Liver (tissue), 3 donors: ENCODE results near the gene NT5C2.
"Not testable (repeated sequence)": the region's sequence is repeated elsewhere in the genome, so short reads cannot be mapped to it uniquely, and the experiment has no call there.

Source experiments
- GABPA ChIP-seq, 2 donors: IDR thresholded peaks in 1 of 2; conservative IDR thresholded peaks in 1 of 2; 2 replicates each; pipeline ENCODE4 v1.6.1; 2016; ENCODE audit warnings: antibody characterized with exemption in 2 of 2, mild to moderate bottlenecking in 1 of 2, moderate library complexity in 1 of 2
- HNF4A ChIP-seq, 2 donors: conservative IDR thresholded peaks; 2 replicates each; pipeline ENCODE4 v1.6.1; 2016; ENCODE audit warnings: antibody characterized with exemption in 2 of 2, mild to moderate bottlenecking in 2 of 2
- HNF4G ChIP-seq: IDR thresholded peaks from 2 replicates; pipeline ENCODE4 v1.6.1; 2016; ENCODE audit warnings: antibody characterized with exemption
- NR2F2 ChIP-seq: IDR thresholded peaks from 2 replicates; pipeline ENCODE4 v1.6.1; 2016; ENCODE audit warnings: antibody characterized with exemption
- RXRA ChIP-seq, 2 donors: IDR thresholded peaks; 2 replicates each; pipeline ENCODE4 v1.6.1; 2017 to 2018; ENCODE audit warnings: antibody characterized with exemption in 2 of 2, mild to moderate bottlenecking in 1 of 2
- SP1 ChIP-seq: IDR thresholded peaks from 2 replicates; pipeline ENCODE4 v1.6.1; 2018; ENCODE audit warnings: antibody characterized with exemption, mild to moderate bottlenecking
- TAF1 ChIP-seq: conservative IDR thresholded peaks from 2 replicates; pipeline ENCODE4 v1.6.1; 2016; ENCODE audit warnings: antibody characterized with exemption, mild to moderate bottlenecking
- YY1 ChIP-seq: IDR thresholded peaks from 2 replicates; pipeline ENCODE4 v1.6.1; 2016; ENCODE audit warnings: antibody characterized with exemption, mild to moderate bottlenecking
- TF ChIP-seq, protein P1 (sequence below): fragments of 150-350 bp; IDR thresholded peaks from 2 replicates; pipeline ENCODE4 v1.5.1; 2017; ENCODE audit warnings: improper control_type of control experiment, low read depth, low read length; ENCODE audit not compliant: missing input control
- TF ChIP-seq, protein P2 (sequence below): IDR thresholded peaks from 2 replicates; pipeline ENCODE4 v1.6.1; 2016; ENCODE audit warnings: antibody characterized with exemption, mild to moderate bottlenecking
- donor health status: healthy.
- donor health status: healthy.

DNA sequence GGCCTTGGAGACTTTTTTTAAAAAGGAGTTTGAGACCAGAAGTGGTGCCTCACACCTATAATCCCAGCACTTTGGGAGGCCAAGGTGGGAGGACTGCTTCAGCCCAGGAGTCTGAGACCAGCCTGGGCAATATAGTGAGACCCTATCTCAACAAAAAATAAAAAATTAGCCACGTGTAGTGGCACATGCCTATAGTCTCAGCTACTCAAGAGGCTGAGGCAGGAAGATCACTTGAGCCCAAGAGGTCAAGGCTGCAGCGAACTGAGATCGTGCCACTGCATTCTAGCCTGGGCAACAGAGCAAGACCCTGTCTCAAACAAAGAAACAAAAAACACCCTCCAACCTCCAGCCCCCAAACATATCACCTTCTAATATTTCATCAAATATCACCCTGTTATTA lies 49.4 kb downstream of the NT5C2 start:
- TF ChIP-seq, protein P1, sequence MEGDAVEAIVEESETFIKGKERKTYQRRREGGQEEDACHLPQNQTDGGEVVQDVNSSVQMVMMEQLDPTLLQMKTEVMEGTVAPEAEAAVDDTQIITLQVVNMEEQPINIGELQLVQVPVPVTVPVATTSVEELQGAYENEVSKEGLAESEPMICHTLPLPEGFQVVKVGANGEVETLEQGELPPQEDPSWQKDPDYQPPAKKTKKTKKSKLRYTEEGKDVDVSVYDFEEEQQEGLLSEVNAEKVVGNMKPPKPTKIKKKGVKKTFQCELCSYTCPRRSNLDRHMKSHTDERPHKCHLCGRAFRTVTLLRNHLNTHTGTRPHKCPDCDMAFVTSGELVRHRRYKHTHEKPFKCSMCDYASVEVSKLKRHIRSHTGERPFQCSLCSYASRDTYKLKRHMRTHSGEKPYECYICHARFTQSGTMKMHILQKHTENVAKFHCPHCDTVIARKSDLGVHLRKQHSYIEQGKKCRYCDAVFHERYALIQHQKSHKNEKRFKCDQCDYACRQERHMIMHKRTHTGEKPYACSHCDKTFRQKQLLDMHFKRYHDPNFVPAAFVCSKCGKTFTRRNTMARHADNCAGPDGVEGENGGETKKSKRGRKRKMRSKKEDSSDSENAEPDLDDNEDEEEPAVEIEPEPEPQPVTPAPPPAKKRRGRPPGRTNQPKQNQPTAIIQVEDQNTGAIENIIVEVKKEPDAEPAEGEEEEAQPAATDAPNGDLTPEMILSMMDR = not testable (repeated sequence)
- not testable (repeated sequence) for TF ChIP-seq TAF1; GABPA (IDR thresholded peaks at IDR 0.05 in 1 of 2, conservative IDR thresholded peaks at IDR 0.05 in 1 of 2); RXRA (IDR thresholded peaks at IDR 0.05); YY1; HNF4A (conservative IDR thresholded peaks at IDR 0.05); SP1; HNF4G; NR2F2
- TF ChIP-seq, protein P2, sequence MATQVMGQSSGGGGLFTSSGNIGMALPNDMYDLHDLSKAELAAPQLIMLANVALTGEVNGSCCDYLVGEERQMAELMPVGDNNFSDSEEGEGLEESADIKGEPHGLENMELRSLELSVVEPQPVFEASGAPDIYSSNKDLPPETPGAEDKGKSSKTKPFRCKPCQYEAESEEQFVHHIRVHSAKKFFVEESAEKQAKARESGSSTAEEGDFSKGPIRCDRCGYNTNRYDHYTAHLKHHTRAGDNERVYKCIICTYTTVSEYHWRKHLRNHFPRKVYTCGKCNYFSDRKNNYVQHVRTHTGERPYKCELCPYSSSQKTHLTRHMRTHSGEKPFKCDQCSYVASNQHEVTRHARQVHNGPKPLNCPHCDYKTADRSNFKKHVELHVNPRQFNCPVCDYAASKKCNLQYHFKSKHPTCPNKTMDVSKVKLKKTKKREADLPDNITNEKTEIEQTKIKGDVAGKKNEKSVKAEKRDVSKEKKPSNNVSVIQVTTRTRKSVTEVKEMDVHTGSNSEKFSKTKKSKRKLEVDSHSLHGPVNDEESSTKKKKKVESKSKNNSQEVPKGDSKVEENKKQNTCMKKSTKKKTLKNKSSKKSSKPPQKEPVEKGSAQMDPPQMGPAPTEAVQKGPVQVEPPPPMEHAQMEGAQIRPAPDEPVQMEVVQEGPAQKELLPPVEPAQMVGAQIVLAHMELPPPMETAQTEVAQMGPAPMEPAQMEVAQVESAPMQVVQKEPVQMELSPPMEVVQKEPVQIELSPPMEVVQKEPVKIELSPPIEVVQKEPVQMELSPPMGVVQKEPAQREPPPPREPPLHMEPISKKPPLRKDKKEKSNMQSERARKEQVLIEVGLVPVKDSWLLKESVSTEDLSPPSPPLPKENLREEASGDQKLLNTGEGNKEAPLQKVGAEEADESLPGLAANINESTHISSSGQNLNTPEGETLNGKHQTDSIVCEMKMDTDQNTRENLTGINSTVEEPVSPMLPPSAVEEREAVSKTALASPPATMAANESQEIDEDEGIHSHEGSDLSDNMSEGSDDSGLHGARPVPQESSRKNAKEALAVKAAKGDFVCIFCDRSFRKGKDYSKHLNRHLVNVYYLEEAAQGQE = not testable (repeated sequence)
